HEK293 (cell line): ENCODE measurements around the gene C4orf50.

Experiments
- KLF1 ChIP-seq: fragments of 450-650 bp; formaldehyde crosslinking; IDR thresholded peaks from 2 replicates; pipeline ENCODE4 v1.5.1; 2016; ENCODE audit warnings: missing biosample characterization, missing genetic modification characterization
- ZNF26 ChIP-seq: fragments of 450-650 bp; formaldehyde crosslinking; IDR thresholded peaks from 2 replicates; pipeline ENCODE4 v1.5.1; 2016; ENCODE audit warnings: missing biosample characterization, missing genetic modification characterization
- TF ChIP-seq, protein P1 (sequence below): fragments of 450-650 bp; formaldehyde crosslinking; IDR thresholded peaks from 2 replicates; pipeline ENCODE4 v1.5.1; 2016; ENCODE audit warnings: missing biosample characterization, missing genetic modification characterization
- TF ChIP-seq, protein P2 (sequence below): fragments of 450-650 bp; formaldehyde crosslinking; IDR thresholded peaks from 2 replicates; pipeline ENCODE4 v1.5.1; 2016; ENCODE audit warnings: missing biosample characterization, missing genetic modification characterization

- TF ChIP-seq, protein P1, sequence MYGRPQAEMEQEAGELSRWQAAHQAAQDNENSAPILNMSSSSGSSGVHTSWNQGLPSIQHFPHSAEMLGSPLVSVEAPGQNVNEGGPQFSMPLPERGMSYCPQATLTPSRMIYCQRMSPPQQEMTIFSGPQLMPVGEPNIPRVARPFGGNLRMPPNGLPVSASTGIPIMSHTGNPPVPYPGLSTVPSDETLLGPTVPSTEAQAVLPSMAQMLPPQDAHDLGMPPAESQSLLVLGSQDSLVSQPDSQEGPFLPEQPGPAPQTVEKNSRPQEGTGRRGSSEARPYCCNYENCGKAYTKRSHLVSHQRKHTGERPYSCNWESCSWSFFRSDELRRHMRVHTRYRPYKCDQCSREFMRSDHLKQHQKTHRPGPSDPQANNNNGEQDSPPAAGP (tag by site-specific recombination) = no peak
- no peak for TF ChIP-seq KLF1 (tag by site-specific recombination)
- TF ChIP-seq ZNF26 = no peak
- TF ChIP-seq, protein P2, sequence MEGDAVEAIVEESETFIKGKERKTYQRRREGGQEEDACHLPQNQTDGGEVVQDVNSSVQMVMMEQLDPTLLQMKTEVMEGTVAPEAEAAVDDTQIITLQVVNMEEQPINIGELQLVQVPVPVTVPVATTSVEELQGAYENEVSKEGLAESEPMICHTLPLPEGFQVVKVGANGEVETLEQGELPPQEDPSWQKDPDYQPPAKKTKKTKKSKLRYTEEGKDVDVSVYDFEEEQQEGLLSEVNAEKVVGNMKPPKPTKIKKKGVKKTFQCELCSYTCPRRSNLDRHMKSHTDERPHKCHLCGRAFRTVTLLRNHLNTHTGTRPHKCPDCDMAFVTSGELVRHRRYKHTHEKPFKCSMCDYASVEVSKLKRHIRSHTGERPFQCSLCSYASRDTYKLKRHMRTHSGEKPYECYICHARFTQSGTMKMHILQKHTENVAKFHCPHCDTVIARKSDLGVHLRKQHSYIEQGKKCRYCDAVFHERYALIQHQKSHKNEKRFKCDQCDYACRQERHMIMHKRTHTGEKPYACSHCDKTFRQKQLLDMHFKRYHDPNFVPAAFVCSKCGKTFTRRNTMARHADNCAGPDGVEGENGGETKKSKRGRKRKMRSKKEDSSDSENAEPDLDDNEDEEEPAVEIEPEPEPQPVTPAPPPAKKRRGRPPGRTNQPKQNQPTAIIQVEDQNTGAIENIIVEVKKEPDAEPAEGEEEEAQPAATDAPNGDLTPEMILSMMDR (tag by site-specific recombination) = no peak
These were observed 124.6 kb downstream of the C4orf50 start for GRCh38 chr4:5893591-5893990.
